Nephron progenitor cell (in vitro differentiated cells): Measurements from ENCODE around the gene CLEC10A.

Experiments
- DNase-seq: peaks from one replicate; pipeline ENCODE4 v3.0.0; 2021
- H3K27ac Mint-ChIP-seq: 2 replicates; pipeline ENCODE4 v1.8.0; 2021; ENCODE audit warnings: mild to moderate bottlenecking, moderate library complexity, mixed read lengths
- H3K27me3 Mint-ChIP-seq: 2 replicates; pipeline ENCODE4 v1.8.0; 2021; ENCODE audit warnings: mild to moderate bottlenecking, low read depth, mixed read lengths; ENCODE audit not compliant: poor library complexity
- H3K36me3 Mint-ChIP-seq: 2 replicates; pipeline ENCODE4 v1.8.0; 2021; ENCODE audit warnings: low read depth, mixed read lengths
- H3K4me1 Mint-ChIP-seq: 2 replicates; pipeline ENCODE4 v1.8.0; 2021; ENCODE audit warnings: mixed read lengths
- H3K4me3 Mint-ChIP-seq: 2 replicates; pipeline ENCODE4 v1.8.0; 2021; ENCODE audit warnings: mild to moderate bottlenecking, moderate library complexity, mixed read lengths
- H3K9me3 Mint-ChIP-seq: 2 replicates; pipeline ENCODE4 v1.8.0; 2021; ENCODE audit warnings: mild to moderate bottlenecking, moderate library complexity, mixed read lengths
- CTCF ChIP-seq: fragments of 200-600 bp; sonication (generic); IDR thresholded peaks from 2 replicates; pipeline ENCODE4 v1.5.0; 2021; ENCODE audit warnings: antibody characterized with exemption

CLEC10A gene

GRCh38 chr17:7113273-7114071 is 33.4 kb upstream of the CLEC10A start:
- Mint-ChIP-seq H3K4me1 (peaks cover 26% of the 10 kb centered on the region), H3K4me3 (no peak overlapping the region), H3K36me3 (peaks cover 5% of the 10 kb centered on the region), H3K27ac (no peak overlapping the region), H3K27me3 (peaks cover 3% of the 10 kb centered on the region), H3K9me3 (peaks cover 5% of the 10 kb centered on the region)
- DNase-seq: no peak
- TF ChIP-seq CTCF: no peak

GRCh38 chr17:7112510-7113108 is 32.6 kb upstream of the CLEC10A start:
- DNase-seq: no peak
- Mint-ChIP-seq H3K27me3 (peaks cover 3% of the 10 kb centered on the region), H3K27ac (no peak overlapping the region), H3K9me3 (peaks cover 5% of the 10 kb centered on the region), H3K36me3 (peaks cover 5% of the 10 kb centered on the region), H3K4me1 (peaks cover 27% of the 10 kb centered on the region), H3K4me3 (no peak overlapping the region)
- no peak for TF ChIP-seq CTCF

GRCh38 chr17:7111784-7112509 is 31.9 kb upstream of the CLEC10A start:
- Mint-ChIP-seq H3K4me3 (no peak overlapping the region), H3K4me1 (peaks cover 32% of the 10 kb centered on the region), H3K27me3 (peaks cover 3% of the 10 kb centered on the region), H3K27ac (no peak overlapping the region), H3K9me3 (peaks cover 5% of the 10 kb centered on the region), H3K36me3 (peaks cover 5% of the 10 kb centered on the region)
- no peak for DNase-seq
- TF ChIP-seq CTCF: no peak

GRCh38 chr17:7110617-7111306 is 30.7 kb upstream of the CLEC10A start:
- no peak for DNase-seq
- Mint-ChIP-seq H3K4me1 (peaks cover 32% of the 10 kb centered on the region), H3K27ac (peak overlapping the region; percentile 21), H3K4me3 (no peak overlapping the region), H3K27me3 (peaks cover 3% of the 10 kb centered on the region), H3K9me3 (peaks cover 5% of the 10 kb centered on the region), H3K36me3 (peaks cover 5% of the 10 kb centered on the region)
- TF ChIP-seq CTCF: no peak

- H3K27me3 Mint-ChIP-seq: peaks cover under 1% of the 10 kb centered on the region
- H3K27ac Mint-ChIP-seq: peak overlapping the region; percentile 36
- peaks cover 24% of the 10 kb centered on the region for H3K4me1 Mint-ChIP-seq
These were observed 29.6 kb upstream of the CLEC10A start for GRCh38 chr17:7109461-7110322.

More at GRCh38 chr17:7109461-7110322, 29.6 kb upstream of the CLEC10A start:
- Mint-ChIP-seq H3K36me3 (peaks cover 5% of the 10 kb centered on the region), H3K9me3 (peaks cover 5% of the 10 kb centered on the region), H3K4me3 (no peak overlapping the region)
- TF ChIP-seq CTCF: no peak
- DNase-seq: no peak
